Measurements from ENCODE around the gene ZNF778. TPM values are rescaled to one million over a fixed set of nuclear protein-coding genes. Genes with fewer than 3 reads are reported as not detected.

Gene ZNF778
- total and polyA plus RNA-seq, 5 donors: 1.6 to 9.0 (median 7.0) TPM

DNA sequence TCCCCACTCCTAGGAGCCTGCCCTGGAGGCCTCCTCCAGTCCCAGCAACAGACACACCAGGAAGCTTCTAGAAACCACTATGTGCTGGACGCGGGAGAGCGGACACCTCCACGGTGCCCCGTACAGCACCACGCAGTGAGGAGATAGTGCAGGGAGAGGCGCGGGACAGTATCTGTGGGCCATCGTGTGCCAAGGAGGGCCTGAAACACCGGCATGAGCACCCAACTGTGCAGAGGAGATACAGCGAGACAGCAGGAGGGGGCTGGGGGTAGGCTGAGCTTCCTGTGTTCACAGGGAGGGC is 57.7 kb downstream of the ZNF778 start:
- H3K4me1 ChIP-seq (ENCODE audit: control insufficient read depth, insufficient read depth, low read length): no peaks in the 10 kb centered on the region
- no peaks in the 10 kb centered on the region for H3K9me3 ChIP-seq (ENCODE audit: control insufficient read depth, low read length)
- 91% methylated on average over 11 of the region's 11 CpGs for WGBS
- no peak for ATAC-seq
- H3K4me3 ChIP-seq (ENCODE audit: low read length): no peak overlapping the region
- intact Hi-C loops (cut with DNase I): no loop called here
- H3K27me3 ChIP-seq (ENCODE audit: control insufficient read depth, insufficient read depth): no peaks in the 10 kb centered on the region
- H3K27ac ChIP-seq (ENCODE audit: low read length): no peak overlapping the region
- DNase-seq: peak in 1 of 3 donors; percentile 11

DNA sequence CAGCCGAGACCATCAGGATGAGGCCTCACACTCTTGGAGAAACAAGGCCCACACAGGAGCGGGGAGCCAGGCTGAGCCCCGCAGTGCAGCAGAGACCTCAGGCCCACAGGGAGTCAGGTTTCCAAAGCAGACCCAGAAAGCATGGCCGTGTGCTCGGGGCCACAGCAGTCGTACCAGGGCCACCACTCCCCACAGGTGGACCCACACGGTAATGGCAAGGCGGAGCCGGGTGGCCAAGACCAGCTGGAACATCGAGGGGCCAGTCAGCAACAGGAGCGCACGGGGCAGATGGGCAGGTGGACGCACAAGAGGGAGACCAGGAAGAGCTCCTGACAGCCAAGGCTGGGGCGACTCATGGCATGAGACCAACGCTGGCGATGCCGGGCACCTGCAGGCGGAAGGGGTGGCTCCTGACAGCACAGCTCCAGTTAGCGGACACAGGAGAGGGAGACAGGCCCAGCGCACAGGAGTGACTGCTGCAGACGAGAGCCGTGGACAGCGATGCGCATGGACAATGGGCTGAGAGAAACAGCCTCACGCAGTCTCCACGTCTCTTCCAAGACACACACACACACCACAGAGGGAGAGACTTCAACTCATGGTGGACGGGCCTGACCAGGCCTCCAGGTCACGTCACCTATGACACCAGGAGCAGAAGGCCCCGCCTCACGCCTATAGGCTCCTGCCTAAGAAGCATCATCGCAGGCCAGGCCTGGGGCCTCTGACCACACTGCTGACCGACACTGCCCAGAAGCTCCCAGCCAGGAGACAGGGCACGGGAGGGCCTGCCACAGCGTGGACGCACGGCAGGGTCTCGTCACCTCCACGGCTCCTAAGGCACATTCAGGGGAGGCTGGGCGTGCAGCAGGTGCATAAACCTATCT is 58.6 kb downstream of the ZNF778 start:
- no peak overlapping the region for H3K27ac ChIP-seq (ENCODE audit: low read length)
- H3K4me1 ChIP-seq (ENCODE audit: control insufficient read depth, insufficient read depth, low read length): no peaks in the 10 kb centered on the region
- 93% methylated on average over 39 of the region's 39 CpGs for WGBS
- no peaks in the 10 kb centered on the region for H3K27me3 ChIP-seq (ENCODE audit: control insufficient read depth, insufficient read depth)
- DNase-seq (peak in 2 of 3 donors; percentile 37 to 52), ATAC-seq (no peak)
- H3K4me3 ChIP-seq (ENCODE audit: low read length): no peak overlapping the region
- no peaks in the 10 kb centered on the region for H3K9me3 ChIP-seq (ENCODE audit: control insufficient read depth, low read length)
- intact Hi-C loops (cut with DNase I): no loop called here

DNA sequence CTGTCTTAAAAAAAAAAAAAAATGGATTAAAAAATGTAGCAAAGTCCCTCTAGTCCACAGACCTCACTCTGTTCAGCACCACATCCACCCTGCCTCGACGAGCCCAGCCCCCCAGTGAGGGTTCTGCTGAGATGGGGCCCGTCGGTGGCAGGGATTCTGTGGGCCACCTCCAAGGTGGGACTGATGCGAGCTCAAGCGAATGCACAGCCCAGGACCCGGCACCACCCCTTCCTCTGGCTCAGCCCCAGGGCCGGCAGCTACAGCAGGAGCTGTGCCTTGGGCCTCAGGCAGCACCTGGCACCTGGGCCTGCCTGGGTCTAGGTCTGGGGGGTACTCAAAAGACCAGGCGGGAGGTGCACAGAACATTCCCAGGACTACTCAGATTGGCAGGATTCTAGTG is 59.5 kb downstream of the ZNF778 start:
- ATAC-seq: no peak
- H3K4me3 ChIP-seq (ENCODE audit: low read length): no peak overlapping the region
- no peaks in the 10 kb centered on the region for H3K9me3 ChIP-seq (ENCODE audit: control insufficient read depth, low read length)
- WGBS: 89% methylated on average over 9 of the region's 9 CpGs
- no peak overlapping the region for H3K27ac ChIP-seq (ENCODE audit: low read length)
- intact Hi-C loops (cut with DNase I): no loop called here
- DNase-seq: peak in 2 of 3 donors; percentile 45 to 52
- no peaks in the 10 kb centered on the region for H3K27me3 ChIP-seq (ENCODE audit: control insufficient read depth, insufficient read depth)
- H3K4me1 ChIP-seq (ENCODE audit: control insufficient read depth, insufficient read depth, low read length): no peaks in the 10 kb centered on the region

DNA sequence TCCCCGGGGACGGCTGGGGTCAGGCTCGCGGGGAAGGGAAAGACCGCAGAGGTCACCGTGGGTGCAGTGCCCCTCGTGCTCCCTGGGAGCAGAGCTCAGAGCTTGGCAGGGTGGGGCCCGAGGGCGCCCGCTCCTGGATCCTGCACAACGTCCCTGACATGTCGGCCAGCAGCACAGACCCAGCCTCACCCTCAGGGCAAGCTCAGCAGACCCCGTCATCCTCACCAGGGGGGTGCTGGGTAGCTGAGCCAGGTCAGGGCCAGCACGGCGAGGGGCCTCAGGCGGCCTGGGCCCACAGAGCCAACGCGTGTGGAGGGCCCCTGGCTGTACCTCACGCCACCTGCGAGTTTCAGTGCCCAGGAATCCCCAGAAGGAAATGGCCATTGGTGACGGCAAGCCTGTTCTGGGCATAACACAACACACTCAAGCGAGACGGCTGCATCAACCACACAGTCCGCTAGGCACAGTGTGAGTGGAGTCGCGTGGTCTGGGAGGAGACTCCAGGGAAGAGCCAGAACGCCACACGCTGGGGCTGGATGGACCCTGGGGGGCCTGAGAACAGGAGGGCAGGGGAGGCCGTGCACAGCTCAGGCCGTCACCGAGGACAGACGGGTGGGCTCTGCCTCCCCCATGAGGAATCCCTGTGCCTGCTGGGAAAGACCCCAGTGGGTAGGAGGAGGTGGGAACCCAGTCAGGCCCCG is 60.3 kb downstream of the ZNF778 start:
- Histone ChIP-seq H3K27me3 (ENCODE audit: control insufficient read depth, insufficient read depth) (no peaks in the 10 kb centered on the region), H3K4me3 (ENCODE audit: low read length) (no peak overlapping the region), H3K27ac (ENCODE audit: low read length) (no peak overlapping the region), H3K4me1 (ENCODE audit: control insufficient read depth, insufficient read depth, low read length) (no peaks in the 10 kb centered on the region), H3K9me3 (ENCODE audit: control insufficient read depth, low read length) (no peaks in the 10 kb centered on the region)
- 82% methylated on average over 33 of the region's 33 CpGs for whole genome bisulfite sequencing
- intact Hi-C loops (cut with DNase I): no loop called here
- ATAC-seq (no peak), DNase-seq (peak in 2 of 3 donors; percentile 42 to 47)

DNA sequence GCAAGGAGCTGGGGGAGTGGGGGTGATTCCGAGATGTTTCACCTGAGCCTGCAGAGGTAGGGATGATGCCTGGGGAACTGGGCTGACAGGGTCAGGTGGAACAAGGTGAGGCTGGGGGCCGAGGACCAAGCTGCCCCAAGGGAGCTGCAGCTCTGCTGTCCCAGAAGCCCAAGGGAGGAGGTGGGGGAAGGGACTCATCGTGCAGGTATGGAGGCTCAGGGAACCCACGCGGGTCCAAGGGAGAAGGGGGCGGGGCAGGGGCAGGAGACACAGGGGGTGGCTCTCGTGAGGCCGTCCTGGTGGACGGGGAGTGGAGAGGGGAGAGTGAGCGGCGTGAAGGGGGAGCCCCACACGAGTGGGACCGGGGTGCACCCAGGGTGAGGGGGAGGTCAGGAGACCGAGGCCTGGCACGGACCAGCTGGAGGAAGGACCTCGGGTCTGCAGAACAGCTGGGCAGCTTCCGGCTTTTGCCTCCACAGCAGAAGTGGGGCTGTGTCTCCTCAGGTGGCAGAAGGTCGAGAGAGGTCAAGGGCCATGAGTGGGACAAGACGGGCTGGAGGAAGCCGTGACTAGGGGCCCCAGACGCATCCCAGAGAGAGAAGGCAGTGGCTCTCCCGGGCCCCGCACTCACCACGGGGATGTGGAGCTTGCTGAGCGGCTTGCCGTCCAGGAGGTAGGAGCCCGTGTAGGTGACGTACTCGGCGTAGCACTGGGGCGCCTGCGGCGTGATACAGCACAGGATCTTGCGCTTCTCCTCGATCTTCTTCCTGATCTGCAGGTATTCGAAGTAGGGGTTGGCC is 61.1 kb downstream of the ZNF778 start:
- intact Hi-C loops (cut with DNase I): no loop called here
- no peak overlapping the region for H3K4me3 ChIP-seq (ENCODE audit: low read length)
- peak in 2 of 3 donors; percentile 47 to 56 for DNase-seq

DNA sequence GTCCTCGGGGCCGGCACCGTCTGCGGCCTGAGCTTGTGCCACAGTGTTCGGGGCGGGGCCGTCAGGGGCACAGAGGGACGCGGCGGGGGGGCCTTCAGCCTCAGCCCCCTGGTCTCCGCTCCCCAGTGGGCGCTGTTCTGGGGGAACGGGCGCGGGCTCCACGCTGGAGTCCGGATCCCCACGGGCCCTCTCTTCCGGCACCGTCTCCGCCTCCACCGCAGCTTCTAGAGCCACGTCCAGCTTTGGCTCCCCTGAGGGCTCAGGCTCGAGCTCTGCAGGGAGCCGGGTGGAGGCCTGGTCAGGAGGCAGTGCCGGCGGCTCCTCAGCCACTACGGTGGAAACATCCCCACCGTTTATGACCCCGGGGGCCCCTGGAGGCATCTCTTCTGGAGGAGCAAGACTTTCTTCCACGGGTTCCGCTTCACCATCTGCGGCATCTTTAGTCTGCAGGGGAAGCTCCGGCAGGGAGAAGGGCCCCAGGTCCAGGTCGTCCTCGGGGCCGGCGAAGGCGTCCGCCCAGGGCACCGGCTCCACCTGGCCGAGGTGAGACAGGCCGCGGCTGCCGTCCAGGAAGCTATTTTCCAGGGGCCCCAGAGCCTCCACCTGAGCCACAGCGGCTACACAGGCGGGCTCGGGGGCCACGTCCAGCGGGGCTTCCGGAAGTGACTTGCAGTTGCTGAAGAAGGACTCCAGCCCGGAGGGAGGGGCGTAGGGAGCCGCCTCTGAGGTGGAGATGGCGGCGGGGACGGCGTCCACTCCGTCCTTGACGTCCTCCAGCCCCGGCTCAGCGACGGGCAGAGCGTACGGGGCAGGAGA is 62.4 kb downstream of the ZNF778 start:
- 95% methylated on average over 65 of the region's 65 CpGs for WGBS
- H3K4me1 ChIP-seq (ENCODE audit: control insufficient read depth, insufficient read depth, low read length): no peaks in the 10 kb centered on the region
- peak; percentile 6 to 17 for ATAC-seq

More for the DNA sequence above, 61.1 kb downstream of the ZNF778 start:
- H3K27ac ChIP-seq (ENCODE audit: low read length): no peak overlapping the region
- H3K4me1 ChIP-seq (ENCODE audit: control insufficient read depth, insufficient read depth, low read length): no peaks in the 10 kb centered on the region
- no peaks in the 10 kb centered on the region for H3K27me3 ChIP-seq (ENCODE audit: control insufficient read depth, insufficient read depth)
- 90% methylated on average over 36 of the region's 36 CpGs for WGBS
- H3K9me3 ChIP-seq (ENCODE audit: control insufficient read depth, low read length): no peaks in the 10 kb centered on the region
- no peak for ATAC-seq

DNA sequence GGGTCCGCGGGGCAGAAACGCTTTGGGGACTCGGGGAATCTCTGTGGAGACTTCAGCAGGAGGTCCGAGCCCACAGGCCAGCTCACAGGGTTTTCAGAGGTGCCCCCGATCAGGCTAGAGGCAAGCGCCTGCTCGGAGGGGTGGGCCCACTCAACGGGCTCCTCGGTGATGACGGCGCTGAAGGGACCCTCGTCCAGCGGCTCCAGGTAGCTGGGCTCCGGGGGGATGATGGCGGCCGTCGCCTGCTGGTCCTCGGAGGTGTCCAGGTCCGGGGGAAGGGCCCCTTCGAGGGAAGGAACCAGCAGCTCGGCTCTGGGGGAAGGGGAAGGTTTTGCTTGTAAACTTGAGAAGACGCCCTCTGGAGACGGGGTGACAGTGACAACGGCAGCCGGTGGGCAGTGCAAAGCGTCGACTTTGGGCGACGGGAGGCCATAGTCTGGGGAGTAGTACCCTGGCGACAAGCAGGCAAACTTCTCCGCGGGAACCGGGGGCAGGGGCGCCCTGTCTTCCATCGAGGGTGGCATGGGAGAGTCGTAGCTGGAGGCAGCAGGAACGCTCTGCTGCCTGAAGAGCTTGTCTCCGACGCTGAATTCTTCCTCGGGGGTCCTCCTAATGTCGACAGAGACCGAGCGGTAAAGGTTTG is 63.2 kb downstream of the ZNF778 start:
- no peaks in the 10 kb centered on the region for H3K9me3 ChIP-seq (ENCODE audit: control insufficient read depth, low read length)
- ATAC-seq (no peak), DNase-seq (peak in 2 of 3 donors; percentile 47 to 57)
- intact Hi-C loops (cut with DNase I): no loop called here
- WGBS: 94% methylated on average over 44 of the region's 44 CpGs
- H3K4me1 ChIP-seq (ENCODE audit: control insufficient read depth, insufficient read depth, low read length): no peaks in the 10 kb centered on the region
- no peaks in the 10 kb centered on the region for H3K27me3 ChIP-seq (ENCODE audit: control insufficient read depth, insufficient read depth)
- no peak overlapping the region for H3K27ac ChIP-seq (ENCODE audit: low read length)
- no peak overlapping the region for H3K4me3 ChIP-seq (ENCODE audit: low read length)

More for the DNA sequence above, 62.4 kb downstream of the ZNF778 start:
- H3K27me3 ChIP-seq (ENCODE audit: control insufficient read depth, insufficient read depth): no peaks in the 10 kb centered on the region
- intact Hi-C loops (cut with DNase I): no loop called here
- H3K9me3 ChIP-seq (ENCODE audit: control insufficient read depth, low read length): no peaks in the 10 kb centered on the region
- no peak overlapping the region for H3K4me3 ChIP-seq (ENCODE audit: low read length)
- peak in 2 of 3 donors; percentile 39 to 51 for DNase-seq
- no peak overlapping the region for H3K27ac ChIP-seq (ENCODE audit: low read length)

DNA sequence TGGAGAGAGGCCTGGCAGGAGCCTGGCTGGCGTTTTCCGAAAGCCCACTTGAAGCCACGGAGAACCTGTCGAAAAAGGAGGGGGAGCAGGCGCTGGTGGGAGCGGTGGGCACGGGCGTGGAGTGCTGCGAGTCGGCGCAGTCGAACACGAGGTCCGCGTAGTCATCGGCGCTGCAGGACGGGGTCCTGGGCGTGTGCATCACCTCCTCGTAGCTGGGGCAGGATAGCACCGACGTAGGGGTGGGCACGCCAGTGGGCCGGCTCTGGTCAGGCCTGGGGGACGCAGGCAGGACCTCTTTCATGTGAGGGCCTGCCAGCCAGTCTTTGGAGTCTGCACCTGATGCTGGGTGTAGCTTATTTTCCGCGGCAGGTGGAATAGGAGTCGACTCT is 63.7 kb downstream of the ZNF778 start:
- H3K27me3 ChIP-seq (ENCODE audit: control insufficient read depth, insufficient read depth): no peaks in the 10 kb centered on the region
- no peak overlapping the region for H3K4me3 ChIP-seq (ENCODE audit: low read length)
- H3K27ac ChIP-seq (ENCODE audit: low read length): no peak overlapping the region
- H3K4me1 ChIP-seq (ENCODE audit: control insufficient read depth, insufficient read depth, low read length): no peaks in the 10 kb centered on the region
- no peaks in the 10 kb centered on the region for H3K9me3 ChIP-seq (ENCODE audit: control insufficient read depth, low read length)
- DNase-seq (peak in 2 of 3 donors; percentile 38 to 56), ATAC-seq (no peak)
- 97% methylated on average over 28 of the region's 28 CpGs for WGBS
- intact Hi-C loops (cut with DNase I): no loop called here

DNA sequence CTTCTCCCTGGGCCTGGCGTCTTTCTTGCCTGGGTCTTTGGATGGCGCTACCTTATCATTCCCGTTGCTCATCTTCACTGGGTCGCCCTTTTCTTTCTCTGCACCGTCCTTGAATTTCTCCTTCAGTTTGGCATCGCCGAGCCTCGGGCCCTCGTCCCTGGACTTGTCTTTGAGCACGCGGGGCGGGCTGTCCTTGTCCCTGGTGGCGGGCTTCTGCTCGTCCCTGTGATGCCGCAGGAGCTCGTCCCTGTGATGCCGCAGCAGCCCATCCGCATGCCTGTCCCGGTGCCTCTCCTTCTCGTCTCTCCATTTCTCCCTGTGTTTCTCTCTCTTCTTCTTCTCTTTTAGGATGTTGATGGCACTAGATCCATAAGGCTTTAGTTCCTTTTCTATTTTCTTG is 64.3 kb downstream of the ZNF778 start:
- H3K9me3 ChIP-seq (ENCODE audit: control insufficient read depth, low read length): no peaks in the 10 kb centered on the region
- ATAC-seq: no peak
- no peak overlapping the region for H3K4me3 ChIP-seq (ENCODE audit: low read length)
- no peak overlapping the region for H3K27ac ChIP-seq (ENCODE audit: low read length)
- peak in 2 of 3 donors; percentile 29 to 36 for DNase-seq
- no peaks in the 10 kb centered on the region for H3K27me3 ChIP-seq (ENCODE audit: control insufficient read depth, insufficient read depth)
- intact Hi-C loops (cut with DNase I): no loop called here
- H3K4me1 ChIP-seq (ENCODE audit: control insufficient read depth, insufficient read depth, low read length): no peaks in the 10 kb centered on the region
- WGBS: 94% methylated on average over 20 of the region's 20 CpGs

DNA sequence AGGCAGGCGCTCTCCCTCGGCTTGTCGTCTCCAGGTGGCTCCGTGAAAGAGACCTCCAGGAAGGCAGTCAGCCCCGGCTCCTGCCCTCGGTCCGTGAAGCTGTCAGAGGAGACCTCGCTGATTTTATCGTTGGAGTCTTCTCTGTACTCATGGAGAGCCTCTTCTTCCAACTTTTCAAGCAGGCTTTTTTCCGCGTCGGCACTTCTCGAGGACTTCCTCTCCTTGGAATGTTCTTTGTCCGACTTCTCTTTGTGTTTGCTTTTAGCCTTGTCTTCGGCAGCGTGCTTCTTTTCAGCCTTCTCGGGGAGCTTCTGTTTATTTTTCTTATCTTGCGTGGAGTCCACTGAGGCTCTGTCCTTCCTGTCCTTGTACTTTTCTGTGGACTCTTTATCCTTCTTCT is 65.0 kb downstream of the ZNF778 start:
- Histone ChIP-seq H3K4me1 (ENCODE audit: control insufficient read depth, insufficient read depth, low read length) (no peaks in the 10 kb centered on the region), H3K27me3 (ENCODE audit: control insufficient read depth, insufficient read depth) (no peaks in the 10 kb centered on the region), H3K9me3 (ENCODE audit: control insufficient read depth, low read length) (no peaks in the 10 kb centered on the region), H3K4me3 (ENCODE audit: low read length) (no peak overlapping the region), H3K27ac (ENCODE audit: low read length) (no peak overlapping the region)
- 83% methylated on average over 18 of the region's 18 CpGs for WGBS
- intact Hi-C loops (cut with DNase I): no loop called here
- ATAC-seq (no peak), DNase-seq (peak in 2 of 3 donors; percentile 16 to 18)

Data from right cardiac atrium (tissue), 5 donors.